Inflammatory macrophage treated with lipopolysaccharide for 1 hour (primary cell): ENCODE measurements around the gene HRCT1.

ENCODE experiments used
- DNase-seq, 2 donors: peaks; one replicate each; pipeline ENCODE4 v3.0.0-alpha.2; 2020 to 2022

HRCT1 gene

DNA sequence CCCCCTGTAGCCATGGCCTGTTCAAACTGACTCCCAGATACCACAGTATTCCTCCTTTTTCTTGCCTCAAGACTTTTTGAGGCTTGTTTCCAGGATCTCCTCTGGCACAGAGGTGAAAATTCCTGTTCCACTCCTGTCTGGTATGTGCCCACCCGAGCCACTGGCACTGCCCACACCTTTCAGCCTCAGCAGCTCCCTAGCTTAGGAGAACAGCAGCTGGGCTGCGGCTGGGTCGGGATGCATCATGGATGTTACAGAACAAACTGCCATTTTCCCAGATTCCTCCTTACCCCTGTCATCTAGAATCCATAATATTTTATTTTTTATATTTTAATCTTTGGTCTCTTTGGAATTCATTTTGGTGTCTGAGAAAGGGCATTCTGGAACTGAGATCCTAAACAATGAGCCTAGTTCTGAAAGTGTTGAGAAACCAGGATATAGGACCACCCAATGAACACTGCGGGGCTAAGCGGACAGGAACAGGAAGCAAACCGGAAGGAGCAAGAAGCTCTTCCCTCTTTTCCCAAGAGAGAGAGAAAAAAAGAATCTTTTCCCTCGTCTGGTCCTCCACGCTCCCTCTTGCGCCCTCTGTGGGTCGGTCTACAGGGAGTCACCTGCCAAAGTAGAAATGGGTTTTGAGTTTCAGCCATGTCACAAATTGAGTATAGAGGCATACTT, 39.5 kb downstream of the HRCT1 start:
- peak; percentile 53 to 69 for DNase-seq

GRCh38 chr9:35948451-35948850, 42.4 kb downstream of the HRCT1 start:
- no peak for DNase-seq

GRCh38 chr9:35948901-35949318, 42.9 kb downstream of the HRCT1 start:
- DNase-seq = no peak

DNA sequence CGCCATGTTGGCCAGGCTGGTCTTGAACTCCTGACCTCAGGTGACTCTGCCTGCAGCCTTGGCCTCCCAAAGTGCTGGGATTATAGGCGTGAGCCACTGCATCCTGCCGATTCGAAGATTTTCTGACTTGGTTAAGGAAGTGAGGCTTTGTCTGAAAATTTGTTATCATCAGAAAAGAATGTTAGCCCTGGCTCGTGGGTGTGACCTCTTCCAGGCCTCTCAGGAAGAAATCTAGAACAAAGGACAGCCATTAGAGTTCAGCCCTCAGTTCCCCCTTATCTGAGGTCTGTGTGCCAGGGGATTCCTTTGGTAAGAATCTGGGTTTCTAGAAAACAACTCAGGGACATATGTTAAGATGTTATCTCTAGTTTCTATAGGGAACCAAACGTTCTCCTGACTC, 45.7 kb downstream of the HRCT1 start:
- DNase-seq = no peak

GRCh38 chr9:35952526-35953191, 46.7 kb downstream of the HRCT1 start:
- DNase-seq = no peak

- DNase-seq = peak; percentile 47 to 79
Measured at GRCh38 chr9:35954942-35955546, 49.0 kb downstream of the HRCT1 start.

GRCh38 chr9:35956651-35957050, 50.6 kb downstream of the HRCT1 start:
- no peak for DNase-seq
